Measurements from ENCODE around the gene ANKFN1.
"Not testable (repeated sequence)": the region's sequence is repeated elsewhere in the genome, so short reads cannot be mapped to it uniquely, and the experiment has no call there.

ANKFN1 gene

DNA sequence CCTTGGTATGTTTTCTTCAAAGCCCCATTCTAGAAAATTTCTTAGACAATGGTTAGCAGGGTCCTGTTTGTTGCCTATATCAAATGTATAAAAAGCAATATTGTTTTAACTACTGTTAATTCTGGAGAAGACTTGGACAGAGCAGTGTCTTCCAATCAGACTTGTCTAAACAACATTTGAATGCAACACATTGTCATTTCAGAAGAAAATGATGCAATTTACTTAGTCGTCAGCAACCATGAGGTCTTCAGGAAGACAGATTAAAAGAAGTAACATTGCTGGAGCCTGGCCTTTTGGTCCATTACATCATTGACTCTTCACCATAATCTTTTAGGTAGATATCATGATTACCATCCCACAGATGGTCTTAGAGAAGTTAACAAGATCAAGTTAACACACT, 94.5 kb downstream of the ANKFN1 start:
- in situ Hi-C loops (cut with HindIII; ENCODE audit: low pct_ligation_motif_present, low pct_unique_long_range_greater_than_20kb, low sequenced_read_pairs), result no loop called here
- no peak for DNase-seq

DNA sequence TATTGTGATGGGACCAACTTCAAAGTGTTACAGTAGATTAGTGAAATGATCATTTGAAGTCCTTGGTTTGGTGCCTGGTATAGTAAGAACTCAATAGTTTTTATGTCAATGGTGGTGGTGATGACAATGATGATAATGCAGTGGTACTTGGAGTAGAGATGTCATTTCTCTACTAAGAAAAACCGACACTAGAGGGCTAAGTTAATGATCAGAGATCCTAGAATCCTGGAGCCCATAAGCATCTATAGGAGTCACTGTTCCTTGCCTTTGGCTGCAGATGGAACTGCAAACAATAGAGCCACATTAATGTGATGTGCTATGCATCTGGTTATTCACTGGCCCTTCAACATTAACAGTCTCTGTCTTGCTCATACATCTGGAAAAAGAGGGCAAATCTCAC, 103.8 kb downstream of the ANKFN1 start:
- in situ Hi-C loops (cut with HindIII; ENCODE audit: low pct_ligation_motif_present, low pct_unique_long_range_greater_than_20kb, low sequenced_read_pairs), result no loop called here

DNA sequence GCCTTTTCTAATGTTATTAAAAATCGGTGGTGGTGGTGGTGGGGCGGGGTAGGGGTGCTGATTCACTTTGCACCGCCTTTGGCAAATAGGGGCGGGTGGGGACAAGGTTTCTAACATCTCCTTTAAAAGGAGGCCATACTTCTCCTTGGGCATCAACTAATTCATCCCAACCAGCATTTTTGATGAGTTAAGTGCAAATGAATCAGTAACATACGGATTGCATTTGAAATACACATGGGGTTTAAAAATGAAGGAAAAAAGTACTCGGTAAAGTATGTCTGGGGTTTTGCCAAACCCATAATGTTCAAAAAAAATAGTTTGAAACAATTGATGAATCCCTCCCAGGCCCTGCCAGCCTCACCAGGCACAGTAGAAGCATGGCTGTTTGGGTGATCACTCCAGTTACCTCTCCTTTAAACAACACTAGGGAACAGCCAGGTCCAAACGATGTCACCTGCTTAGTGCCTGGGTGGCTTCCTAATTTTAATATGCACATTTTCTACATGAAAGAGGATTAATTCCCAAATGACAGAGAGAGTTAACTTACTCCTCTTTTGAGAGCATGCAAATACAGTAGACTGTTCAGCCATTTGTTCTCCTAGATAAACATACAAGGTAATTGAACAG, 107.2 kb downstream of the ANKFN1 start:
- DNase-seq, result no peak
- in situ Hi-C loops (cut with HindIII; ENCODE audit: low pct_ligation_motif_present, low pct_unique_long_range_greater_than_20kb, low sequenced_read_pairs), result no loop called here

More for the DNA sequence above, 103.8 kb downstream of the ANKFN1 start:
- DNase-seq, result no peak

DNA sequence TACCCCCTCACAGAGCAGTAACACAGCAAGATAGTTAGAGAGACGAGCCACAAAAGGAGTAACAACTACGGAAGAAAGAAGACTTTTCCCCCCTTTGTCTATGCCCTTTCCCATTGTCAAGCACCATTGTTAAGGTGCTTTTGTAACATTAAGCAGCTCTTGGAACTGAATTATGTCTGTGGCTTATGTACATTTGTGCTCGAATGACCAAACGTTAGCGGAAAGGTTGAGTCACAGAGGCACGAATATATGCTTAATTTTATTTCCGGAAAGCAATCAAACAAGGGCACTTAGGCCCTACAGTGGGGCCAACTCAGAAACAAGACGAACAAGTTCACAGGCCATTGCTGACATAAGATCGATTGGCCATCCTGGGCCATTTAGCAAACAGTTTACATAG, 109.5 kb downstream of the ANKFN1 start:
- in situ Hi-C loops (cut with HindIII; ENCODE audit: low pct_ligation_motif_present, low pct_unique_long_range_greater_than_20kb, low sequenced_read_pairs), result no loop called here
- no peak for DNase-seq

DNA sequence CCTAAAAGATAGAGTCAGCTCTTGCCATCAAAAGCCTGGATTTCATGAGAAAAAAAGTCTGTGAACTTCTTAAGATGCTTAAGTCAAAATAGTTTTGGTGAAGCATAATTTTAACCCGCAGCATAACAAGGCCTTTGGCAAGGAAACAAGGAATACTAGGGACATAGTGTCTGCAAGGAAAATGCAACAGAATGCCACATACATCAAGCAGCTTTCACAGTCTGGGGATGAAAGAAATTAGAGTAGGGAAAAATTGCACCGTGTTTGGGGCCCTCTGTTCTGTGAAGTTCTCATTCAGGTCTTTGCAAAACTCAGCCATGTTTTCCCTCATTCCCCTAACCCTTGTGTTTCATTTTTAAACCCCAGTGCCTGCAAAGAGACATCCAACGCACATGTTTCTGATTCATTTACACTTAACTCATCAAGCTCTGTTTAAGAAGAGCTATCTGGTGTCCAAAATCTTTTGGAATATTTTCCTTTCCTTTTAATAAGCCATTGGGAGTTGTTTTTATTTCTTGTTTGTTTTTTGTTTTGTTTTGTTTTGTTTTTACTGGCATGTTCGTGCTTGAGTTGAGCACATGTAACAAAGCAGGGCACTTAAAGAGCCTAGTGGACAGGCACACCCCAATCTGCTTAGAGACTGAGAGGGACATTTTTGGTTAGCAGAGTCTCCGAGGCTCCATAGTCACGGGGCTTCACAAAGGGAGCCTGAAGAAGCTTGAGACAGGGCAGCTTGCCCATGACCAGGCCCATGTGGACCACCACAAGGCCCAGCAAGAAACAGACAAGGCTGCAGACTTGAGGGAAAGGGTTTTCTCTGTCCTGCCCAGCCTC, 116.5 kb downstream of the ANKFN1 start:
- in situ Hi-C loops (cut with HindIII; ENCODE audit: low pct_ligation_motif_present, low pct_unique_long_range_greater_than_20kb, low sequenced_read_pairs), result no loop called here
- DNase-seq, result no peak

DNA sequence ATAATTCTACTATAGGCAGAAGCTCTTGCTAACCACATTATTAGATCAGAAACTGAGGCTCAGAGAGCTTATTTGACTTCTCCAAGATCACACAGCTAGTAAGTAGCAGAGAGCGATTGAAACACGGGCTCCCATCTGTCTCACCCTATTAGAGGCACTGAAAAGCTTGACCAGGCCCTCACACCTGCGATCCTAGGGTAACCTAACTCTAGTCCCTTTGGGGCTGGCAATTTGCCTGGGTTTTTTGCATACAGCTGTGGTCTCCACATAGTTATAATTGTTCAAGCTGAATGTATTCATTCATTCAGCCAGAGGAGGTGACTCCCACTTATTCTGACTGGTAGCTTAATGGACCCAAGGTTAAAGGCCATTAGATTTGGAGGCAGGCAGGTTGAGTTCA, 121.2 kb downstream of the ANKFN1 start:
- DNase-seq, result no peak
- in situ Hi-C loops (cut with HindIII; ENCODE audit: low pct_ligation_motif_present, low pct_unique_long_range_greater_than_20kb, low sequenced_read_pairs), result no loop called here

DNA sequence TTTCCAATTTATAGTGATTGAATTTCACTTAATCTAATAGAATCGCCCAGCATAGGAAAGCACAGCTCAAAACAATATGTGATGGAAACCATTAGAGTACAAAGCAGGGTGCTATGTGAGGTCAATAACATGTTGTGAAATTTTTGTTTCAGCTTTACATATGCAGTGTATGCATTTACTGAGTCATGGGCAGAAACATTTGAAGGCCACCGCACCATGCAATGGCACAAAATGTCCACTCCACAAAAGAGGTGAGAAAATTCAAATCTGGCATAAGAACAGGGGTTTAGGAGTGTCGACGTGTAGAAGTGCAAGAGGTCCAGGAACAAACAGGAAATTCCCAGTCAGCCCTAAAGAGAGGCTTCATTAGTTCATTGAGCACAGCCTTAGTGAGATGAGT, 131.2 kb downstream of the ANKFN1 start:
- no peak for DNase-seq
- in situ Hi-C loops (cut with HindIII; ENCODE audit: low pct_ligation_motif_present, low pct_unique_long_range_greater_than_20kb, low sequenced_read_pairs), result no loop called here

DNA sequence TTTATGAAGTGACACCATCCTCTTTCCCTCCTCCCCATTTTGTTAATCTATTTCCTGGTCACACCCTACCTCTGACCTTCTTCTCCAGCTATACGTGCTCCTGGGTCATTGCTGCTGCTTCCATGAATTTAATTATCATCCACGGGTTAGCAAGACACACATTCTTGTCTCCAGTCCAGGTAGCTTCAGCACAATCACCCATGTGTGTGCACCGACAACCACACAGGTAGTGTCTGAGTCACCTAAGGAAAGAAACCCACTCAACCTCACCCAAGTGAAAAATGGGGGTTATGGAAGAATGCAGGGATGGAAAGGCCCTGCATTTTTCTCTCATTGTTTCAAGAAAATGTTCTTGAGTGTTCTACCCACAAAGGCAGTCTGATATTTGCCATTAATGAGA, 135.5 kb downstream of the ANKFN1 start:
- in situ Hi-C loops (cut with HindIII; ENCODE audit: low pct_ligation_motif_present, low pct_unique_long_range_greater_than_20kb, low sequenced_read_pairs), result not testable (repeated sequence)

DNA sequence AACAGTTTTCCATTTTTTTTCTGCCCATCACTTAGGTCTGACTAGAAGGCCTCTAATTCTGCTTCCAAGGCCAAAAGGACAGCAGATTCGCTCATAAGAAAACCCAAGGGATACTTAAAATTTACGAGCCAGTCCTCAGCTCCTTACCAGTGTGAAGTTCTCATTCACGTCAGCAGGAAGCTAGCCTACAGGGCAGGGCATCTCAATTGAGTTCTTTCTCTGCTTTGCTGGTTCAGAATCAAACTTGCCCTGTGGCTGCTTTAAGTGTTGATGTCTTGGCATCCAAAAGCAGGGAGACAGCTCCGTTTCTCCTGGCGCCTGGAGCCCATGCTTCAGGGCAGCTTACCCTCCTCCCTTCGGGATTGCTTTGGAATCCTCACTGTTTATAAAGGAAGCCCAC, 136.0 kb downstream of the ANKFN1 start:
- in situ Hi-C loops (cut with HindIII; ENCODE audit: low pct_ligation_motif_present, low pct_unique_long_range_greater_than_20kb, low sequenced_read_pairs), result no loop called here

More for the DNA sequence above, 135.5 kb downstream of the ANKFN1 start:
- DNase-seq, result not testable (repeated sequence)

DNA sequence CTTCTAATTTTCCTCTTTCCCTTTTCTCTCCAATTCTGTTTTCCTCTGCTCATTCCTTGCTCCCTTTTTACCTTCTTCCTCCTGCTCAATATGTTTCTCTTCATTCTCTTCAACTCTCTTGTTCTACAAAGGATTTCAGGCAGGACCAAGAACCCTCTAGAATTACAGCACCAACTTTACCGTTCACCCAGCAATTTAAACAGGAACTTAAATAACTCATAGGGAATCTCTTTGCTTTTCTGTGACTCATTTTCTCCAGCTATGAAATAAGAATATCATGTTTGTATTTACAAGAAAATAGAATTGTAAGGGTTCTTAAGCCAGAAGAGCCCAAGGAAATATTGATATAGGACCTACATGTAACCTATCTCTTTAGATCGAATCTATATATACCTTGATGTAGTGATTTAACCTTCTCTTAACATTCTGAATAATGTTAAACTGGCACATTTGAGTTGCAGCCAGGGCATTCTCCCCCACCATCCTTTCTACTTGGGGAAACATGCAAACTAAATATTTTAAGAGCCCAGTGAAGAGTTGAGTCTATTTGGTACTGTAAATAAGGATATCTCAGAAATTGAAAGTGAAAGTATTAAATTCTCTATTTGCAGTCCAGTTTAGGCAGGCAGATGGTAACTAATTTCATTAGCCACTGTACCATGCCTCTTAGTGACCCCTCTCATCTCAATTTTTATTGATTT, 137.0 kb downstream of the ANKFN1 start:
- in situ Hi-C loops (cut with HindIII; ENCODE audit: low pct_ligation_motif_present, low pct_unique_long_range_greater_than_20kb, low sequenced_read_pairs), result no loop called here
- peak; percentile 24 for DNase-seq

More for the DNA sequence above, 136.0 kb downstream of the ANKFN1 start:
- no peak for DNase-seq

DNA sequence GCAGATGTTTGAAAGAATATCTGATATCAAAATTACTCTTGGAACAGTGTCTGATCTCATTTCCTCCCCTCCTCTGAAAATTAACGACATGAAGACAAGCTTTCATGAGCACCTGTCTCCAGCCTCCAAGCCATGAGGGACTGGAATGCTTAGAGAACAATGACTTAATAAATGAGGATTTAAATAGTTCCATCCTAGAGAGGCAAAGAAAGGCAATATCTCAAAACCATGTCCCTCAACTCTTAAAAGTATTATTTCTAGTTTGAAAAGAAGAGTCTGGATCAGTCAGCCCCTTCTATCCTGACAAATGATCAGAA, 137.5 kb downstream of the ANKFN1 start:
- in situ Hi-C loops (cut with HindIII; ENCODE audit: low pct_ligation_motif_present, low pct_unique_long_range_greater_than_20kb, low sequenced_read_pairs), result no loop called here
- DNase-seq, result no peak

DNA sequence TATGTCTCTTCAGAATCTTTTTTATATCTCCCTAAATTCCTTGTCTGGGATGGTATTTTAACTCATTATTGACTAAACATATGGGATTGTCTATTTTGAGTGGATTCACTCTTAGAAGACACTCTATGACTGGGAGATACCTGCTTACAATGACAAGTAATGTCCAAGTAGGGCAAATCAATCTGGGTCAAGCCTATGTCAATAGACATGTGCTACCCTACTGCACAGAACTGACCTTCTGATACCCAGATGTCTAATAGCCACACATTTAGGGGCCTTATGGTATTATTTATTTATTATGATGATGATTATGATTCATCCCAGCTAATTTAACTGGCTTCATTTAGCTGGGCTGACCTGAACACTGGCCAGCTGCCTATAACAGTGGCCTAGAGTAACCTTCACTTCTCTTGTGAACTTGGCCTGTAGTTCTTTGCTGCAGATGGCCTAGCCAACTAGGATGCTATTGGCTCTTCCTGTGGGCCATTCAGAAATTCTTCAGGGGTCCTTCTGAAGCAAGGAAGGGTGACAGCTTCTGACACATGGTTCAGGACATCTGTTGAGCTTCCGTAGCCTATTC, 138.0 kb downstream of the ANKFN1 start:
- in situ Hi-C loops (cut with HindIII; ENCODE audit: low pct_ligation_motif_present, low pct_unique_long_range_greater_than_20kb, low sequenced_read_pairs), result no loop called here
- DNase-seq, result no peak

DNA sequence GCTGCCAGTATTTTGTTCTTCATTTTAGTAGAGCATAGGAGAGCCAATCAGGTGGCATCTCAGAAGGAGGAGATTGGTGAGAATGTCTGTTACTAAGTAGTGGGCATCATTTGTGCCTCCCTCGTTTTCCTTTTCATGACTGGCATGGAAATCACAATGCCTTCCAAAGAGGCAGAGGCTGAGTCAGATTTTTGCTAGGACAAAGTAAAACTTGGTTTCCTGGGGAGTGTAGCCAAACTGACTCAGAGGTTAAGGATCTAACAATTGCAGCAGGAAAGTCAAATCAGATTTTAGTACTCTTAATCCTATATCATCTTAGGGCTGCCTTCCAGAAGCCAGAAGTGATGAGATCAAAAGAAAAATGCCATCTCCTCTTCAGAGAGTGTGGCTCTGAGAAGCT, 138.7 kb downstream of the ANKFN1 start:
- in situ Hi-C loops (cut with HindIII; ENCODE audit: low pct_ligation_motif_present, low pct_unique_long_range_greater_than_20kb, low sequenced_read_pairs), result no loop called here
- DNase-seq, result peak; percentile 9

DNA sequence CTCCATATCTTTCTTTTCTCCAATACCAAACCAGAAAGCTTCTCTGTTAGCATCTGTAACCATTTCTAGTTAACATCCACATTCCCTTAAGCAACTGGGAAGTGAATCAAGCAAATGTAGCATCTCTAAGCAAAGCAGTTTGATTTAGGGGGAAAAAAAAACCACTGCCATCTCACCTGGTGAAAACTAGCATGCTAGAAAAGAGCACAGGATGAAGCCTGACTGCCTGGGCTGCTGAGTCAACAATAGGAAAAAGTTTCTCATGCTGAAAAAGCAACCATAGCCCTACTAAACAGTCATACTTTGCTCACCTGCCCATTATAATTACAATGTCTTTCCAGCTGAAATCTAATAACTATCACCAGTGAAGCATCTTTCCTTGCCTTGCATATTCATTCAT, 139.3 kb downstream of the ANKFN1 start:
- in situ Hi-C loops (cut with HindIII; ENCODE audit: low pct_ligation_motif_present, low pct_unique_long_range_greater_than_20kb, low sequenced_read_pairs), result no loop called here
- DNase-seq, result no peak

DNA sequence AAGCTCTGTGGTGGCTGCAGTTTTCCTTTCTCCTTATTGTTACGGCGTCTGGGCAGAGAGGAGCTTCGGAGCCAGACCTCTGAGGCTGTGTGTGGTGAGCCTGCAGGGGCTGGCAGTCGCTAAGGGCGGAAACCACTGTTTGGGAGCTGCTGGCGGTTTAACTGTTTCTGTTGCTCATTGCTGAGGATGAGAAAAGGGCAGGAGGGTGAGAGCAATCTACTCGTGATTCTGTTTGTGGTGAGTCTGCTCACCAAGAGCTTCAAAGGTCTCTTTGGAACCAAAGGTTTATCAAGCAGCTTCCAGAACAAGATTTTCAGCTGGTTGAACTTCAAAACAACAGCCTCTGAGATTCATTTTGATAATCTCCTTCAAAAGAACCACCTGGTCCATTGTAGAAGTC, 143.9 kb downstream of the ANKFN1 start:
- in situ Hi-C loops (cut with HindIII; ENCODE audit: low pct_ligation_motif_present, low pct_unique_long_range_greater_than_20kb, low sequenced_read_pairs), result no loop called here
- DNase-seq, result no peak

DNA sequence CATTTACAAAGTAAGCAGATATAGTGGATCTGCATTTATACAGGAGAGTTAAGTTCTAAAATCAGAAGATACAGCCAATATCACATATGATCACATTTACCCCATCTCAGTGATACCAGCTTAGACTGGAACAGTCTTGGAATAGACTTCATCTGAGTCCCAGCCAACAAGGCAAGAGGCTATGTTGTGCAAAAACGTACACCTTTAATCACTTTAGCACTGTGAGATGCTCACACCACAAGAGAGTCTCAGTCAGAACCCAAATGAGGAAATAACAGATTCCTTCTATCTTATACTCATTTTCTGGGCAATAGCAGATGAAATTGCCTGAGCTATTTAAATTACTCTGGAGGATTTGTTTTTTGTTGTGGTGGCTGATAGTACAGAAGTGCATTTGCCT, 145.6 kb downstream of the ANKFN1 start:
- in situ Hi-C loops (cut with HindIII; ENCODE audit: low pct_ligation_motif_present, low pct_unique_long_range_greater_than_20kb, low sequenced_read_pairs), result no loop called here
- DNase-seq, result no peak

DNA sequence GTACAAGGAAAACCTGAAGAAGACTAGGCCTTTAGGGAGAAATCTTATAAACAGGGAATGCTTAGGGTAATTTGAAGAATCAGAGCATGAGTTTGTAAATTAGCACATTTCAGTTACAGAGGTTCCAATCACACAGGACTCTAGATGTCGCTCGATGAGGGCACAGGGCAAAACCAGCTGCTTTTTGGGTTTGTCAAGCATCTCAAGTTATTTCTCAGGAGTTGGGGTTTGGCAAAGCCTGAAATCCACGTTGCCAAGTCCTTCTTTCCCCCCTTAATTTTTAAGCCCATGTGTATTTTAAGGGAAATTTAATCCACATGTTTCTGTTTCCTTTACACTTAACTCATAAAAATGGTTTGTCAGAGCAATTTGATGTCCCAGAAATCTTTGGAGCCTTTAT, 146.9 kb downstream of the ANKFN1 start:
- no peak for DNase-seq
- in situ Hi-C loops (cut with HindIII; ENCODE audit: low pct_ligation_motif_present, low pct_unique_long_range_greater_than_20kb, low sequenced_read_pairs), result no loop called here

DNA sequence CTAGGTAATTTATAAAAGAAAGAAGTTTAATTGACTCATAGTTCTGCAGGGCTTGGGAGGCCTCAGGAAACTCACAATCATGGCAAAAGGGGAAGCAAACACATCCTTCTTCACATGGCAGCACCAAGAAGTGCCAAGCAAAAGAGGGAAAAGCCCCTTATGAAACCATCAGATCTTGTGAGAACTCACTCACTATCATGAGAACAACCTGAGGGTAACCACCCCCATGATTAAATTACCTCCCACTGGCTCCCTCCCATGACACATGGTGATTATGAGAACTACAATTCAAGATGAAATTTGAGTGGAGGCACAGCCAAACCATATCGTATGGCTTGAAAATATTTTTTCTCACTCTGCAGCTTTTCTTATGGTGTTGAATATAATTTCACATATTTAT, 151.7 kb downstream of the ANKFN1 start:
- in situ Hi-C loops (cut with HindIII; ENCODE audit: low pct_ligation_motif_present, low pct_unique_long_range_greater_than_20kb, low sequenced_read_pairs), result no loop called here
- no peak for DNase-seq

DNA sequence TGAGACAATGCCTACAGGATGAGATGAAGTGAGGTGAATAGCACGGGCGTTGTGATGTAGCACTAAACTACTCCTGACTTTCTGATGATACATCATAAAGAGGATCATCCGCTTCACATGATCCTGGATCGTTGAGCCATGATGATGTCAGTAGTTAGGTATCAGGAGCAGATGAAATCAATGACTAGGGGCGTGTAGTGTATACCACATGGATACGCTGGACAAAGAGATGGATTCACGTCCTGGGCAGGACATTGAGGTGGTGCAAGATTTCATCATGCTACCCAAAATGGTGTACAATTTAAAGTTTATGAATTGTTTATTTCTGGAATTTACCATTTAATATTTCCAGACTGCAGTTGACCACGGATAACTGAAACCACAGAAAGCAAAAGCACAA, 156.6 kb downstream of the ANKFN1 start:
- no peak for DNase-seq
- in situ Hi-C loops (cut with HindIII; ENCODE audit: low pct_ligation_motif_present, low pct_unique_long_range_greater_than_20kb, low sequenced_read_pairs), result no loop called here

Measured in ACHN (cell line).